Endothelial cell of hepatic sinusoid (primary cell): ENCODE data around the gene MRPL34.

Experiments
- in situ Hi-C: cut with HindIII; loops from 2 replicates; pipeline ENCODE4 v1.10.0; 2017; ENCODE audit warnings: low sequenced_read_pairs

Gene MRPL34

GRCh38 chr19:17339088-17339741 lies 33.5 kb downstream of the MRPL34 start:
- in situ Hi-C loops, result no loop called here

- in situ Hi-C loops, result no loop called here
These were observed 34.7 kb downstream of the MRPL34 start for GRCh38 chr19:17340302-17340870.

- in situ Hi-C loops, result no loop called here
These were observed 35.2 kb downstream of the MRPL34 start for GRCh38 chr19:17340871-17341357.

- in situ Hi-C loops, result no loop called here
These were observed 35.7 kb downstream of the MRPL34 start for GRCh38 chr19:17341386-17341785.

- in situ Hi-C loops, result no loop called here
These were observed 36.2 kb downstream of the MRPL34 start for GRCh38 chr19:17341845-17342244.

GRCh38 chr19:17346109-17346671 lies 40.5 kb downstream of the MRPL34 start:
- in situ Hi-C loops, result no loop called here

- in situ Hi-C loops, result no loop called here
These were observed 41.7 kb downstream of the MRPL34 start for GRCh38 chr19:17347361-17347760.

GRCh38 chr19:17347877-17348276 lies 42.2 kb downstream of the MRPL34 start:
- in situ Hi-C loops, result no loop called here

GRCh38 chr19:17348700-17349099 lies 43.0 kb downstream of the MRPL34 start:
- in situ Hi-C loops, result no loop called here

- in situ Hi-C loops, result no loop called here
These were observed 46.3 kb downstream of the MRPL34 start for GRCh38 chr19:17351815-17352435.

- in situ Hi-C loops, result no loop called here
These were observed 47.1 kb downstream of the MRPL34 start for GRCh38 chr19:17352608-17353280.

GRCh38 chr19:17353386-17353785 lies 47.7 kb downstream of the MRPL34 start:
- in situ Hi-C loops, result no loop called here
